Astrocyte (in vitro differentiated cells and primary cell): ENCODE results near the gene METRNL. TPM values are rescaled to one million over a fixed set of nuclear protein-coding genes. Genes with fewer than 3 reads are reported as not detected.

Experiments
- DNase-seq: peaks from one replicate; pipeline ENCODE4 v3.0.0-alpha.2; 2010; ENCODE audit warnings: low read depth
- FAIRE-seq: peaks from 2 replicates; lab custom pipeline; 2011; peaks lifted over from hg19 to GRCh38; lab: Jason Lieb, UNC
- H2AFZ ChIP-seq: 2 replicates; pipeline ENCODE4 v1.6.0; 2012; ENCODE audit warnings: low read depth, low read length, inconsistent platforms
- H3K27ac ChIP-seq: 2 replicates; pipeline ENCODE4 v1.5.1; 2011; ENCODE audit warnings: low read depth, low read length, inconsistent platforms
- H3K27me3 ChIP-seq: 2 replicates; pipeline ENCODE4 v1.6.0; 2011; ENCODE audit warnings: low read length, inconsistent platforms; ENCODE audit not compliant: insufficient read depth
- H3K36me3 ChIP-seq: 2 replicates; pipeline ENCODE4 v1.5.1; 2011; ENCODE audit warnings: low read length, inconsistent platforms; ENCODE audit not compliant: insufficient read depth
- H3K4me1 ChIP-seq: 2 replicates; pipeline ENCODE4 v1.5.1; 2011; ENCODE audit warnings: low read length, inconsistent platforms; ENCODE audit not compliant: insufficient read depth
- H3K4me2 ChIP-seq: 2 replicates; pipeline ENCODE4 v1.6.0; 2012; ENCODE audit warnings: low read length, inconsistent platforms
- H3K4me3 ChIP-seq: 2 replicates; pipeline ENCODE4 v1.5.1; 2011; ENCODE audit warnings: low read depth, mild to moderate bottlenecking, low read length, inconsistent platforms; ENCODE audit not compliant: insufficient read depth
- H3K79me2 ChIP-seq: 2 replicates; pipeline ENCODE4 v1.6.0; 2012; ENCODE audit warnings: mild to moderate bottlenecking, low read length, inconsistent platforms; ENCODE audit not compliant: insufficient read depth
- H3K9ac ChIP-seq: 2 replicates; pipeline ENCODE4 v1.6.0; 2012; ENCODE audit warnings: mild to moderate bottlenecking, low read length, inconsistent platforms
- H3K9me3 ChIP-seq: 2 replicates; pipeline ENCODE4 v1.5.1; 2012; ENCODE audit warnings: low read depth, mild to moderate bottlenecking, low read length, inconsistent platforms; ENCODE audit not compliant: insufficient read depth
- H4K20me1 ChIP-seq: 2 replicates; pipeline ENCODE4 v1.6.0; 2012; ENCODE audit warnings: low read length, inconsistent platforms; ENCODE audit not compliant: insufficient read depth
- H3K27ac Mint-ChIP-seq: one replicate; pipeline ENCODE4 v1.8.0; 2021; ENCODE audit warnings: mild to moderate bottlenecking, mixed read lengths; ENCODE audit not compliant: unreplicated experiment
- H3K27me3 Mint-ChIP-seq: one replicate; pipeline ENCODE4 v1.8.0; 2021; ENCODE audit warnings: low read depth, mixed read lengths; ENCODE audit not compliant: unreplicated experiment
- H3K36me3 Mint-ChIP-seq: one replicate; pipeline ENCODE4 v1.8.0; 2021; ENCODE audit warnings: low read depth, mixed read lengths; ENCODE audit not compliant: unreplicated experiment
- H3K4me1 Mint-ChIP-seq: one replicate; pipeline ENCODE4 v1.8.0; 2021; ENCODE audit warnings: low read depth, mixed read lengths; ENCODE audit not compliant: unreplicated experiment
- H3K4me3 Mint-ChIP-seq: one replicate; pipeline ENCODE4 v1.8.0; 2021; ENCODE audit warnings: mild to moderate bottlenecking, moderate library complexity, mixed read lengths; ENCODE audit not compliant: unreplicated experiment
- H3K9me3 Mint-ChIP-seq: one replicate; pipeline ENCODE4 v1.8.0; 2021; ENCODE audit warnings: mild to moderate bottlenecking, mixed read lengths; ENCODE audit not compliant: unreplicated experiment
- CTCF ChIP-seq: IDR thresholded peaks from 2 replicates; pipeline ENCODE4 v1.5.1; 2011; ENCODE audit warnings: low read depth, mild to moderate bottlenecking, inconsistent platforms, low read length, moderate library complexity; ENCODE audit not compliant: insufficient read depth
- EZH2 ChIP-seq: IDR thresholded peaks from 2 replicates; pipeline ENCODE4 v1.6.1; 2012; ENCODE audit warnings: mild to moderate bottlenecking, low read length, inconsistent platforms; ENCODE audit not compliant: insufficient read depth
- total RNA-seq: library from RNA; stranded (reverse); gene quantifications from 2 replicates; pipeline ENCODE4 v1.2.1, GENCODE V29; 2021

The METRNL gene
- total RNA-seq, 1 donor from 2014 or later, result 36.7 TPM

- no peak overlapping the region for H2AFZ ChIP-seq
- H3K9ac ChIP-seq, result no peak overlapping the region
- H3K79me2 ChIP-seq, result no peaks in the 10 kb centered on the region
- no peaks in the 10 kb centered on the region for H3K4me1 Mint-ChIP-seq
- H3K9me3 ChIP-seq, result no peaks in the 10 kb centered on the region
- FAIRE-seq, result no peak
- H3K9me3 Mint-ChIP-seq, result peaks cover 16% of the 10 kb centered on the region
- no peak overlapping the region for H3K27ac ChIP-seq
- no peak for DNase-seq
- H4K20me1 ChIP-seq, result no peaks in the 10 kb centered on the region
- TF ChIP-seq EZH2, result no peak
- TF ChIP-seq CTCF, result no peak
- H3K36me3 ChIP-seq, result no peaks in the 10 kb centered on the region
- no peaks in the 10 kb centered on the region for H3K36me3 Mint-ChIP-seq
- peaks cover 20% of the 10 kb centered on the region for H3K27me3 ChIP-seq
- H3K4me2 ChIP-seq, result no peak overlapping the region
- H3K27me3 Mint-ChIP-seq, result peaks cover 39% of the 10 kb centered on the region
- no peak overlapping the region for H3K27ac Mint-ChIP-seq
- no peak overlapping the region for H3K4me3 Mint-ChIP-seq
- no peaks in the 10 kb centered on the region for H3K4me1 ChIP-seq
- no peak overlapping the region for H3K4me3 ChIP-seq
These were observed 63.2 kb downstream of the METRNL start for GRCh38 chr17:83142619-83143018.

- Histone ChIP-seq H3K4me1 (no peaks in the 10 kb centered on the region), H3K27me3 (peaks cover 13% of the 10 kb centered on the region), H3K9ac (no peak overlapping the region), H2AFZ (no peak overlapping the region), H3K4me2 (no peak overlapping the region), H4K20me1 (no peaks in the 10 kb centered on the region), H3K36me3 (no peaks in the 10 kb centered on the region), H3K9me3 (no peaks in the 10 kb centered on the region), H3K79me2 (no peaks in the 10 kb centered on the region), H3K27ac (no peak overlapping the region), H3K4me3 (no peak overlapping the region)
- Mint-ChIP-seq H3K27me3 (peaks cover 30% of the 10 kb centered on the region), H3K36me3 (no peaks in the 10 kb centered on the region), H3K4me1 (no peaks in the 10 kb centered on the region), H3K27ac (no peak overlapping the region), H3K9me3 (peaks cover 16% of the 10 kb centered on the region), H3K4me3 (no peak overlapping the region)
- no peak for FAIRE-seq
- TF ChIP-seq CTCF, result no peak
- TF ChIP-seq EZH2, result no peak
- DNase-seq, result no peak
These were observed 64.4 kb downstream of the METRNL start for GRCh38 chr17:83143817-83144231.

Other genes starting within 250 kb of the METRNL start
- 0.07 and 0.34 TPM in 2 replicates for gene ZNF750, start 239.6 kb upstream of the METRNL start, total RNA-seq